ENCODE results near the gene C9orf40.

GRCh38 chr9:74961496-74961895, 8.8 kb upstream of the C9orf40 start:
- TF ChIP-seq CTCF (optimal IDR thresholded peaks at IDR 0.05 in 1 of 3, IDR thresholded peaks at IDR 0.05 in 1 of 3, conservative IDR thresholded peaks at IDR 0.05 in 1 of 3; ENCODE audit: extremely low read depth in 1 of 3, insufficient read depth in 2 of 3, low read length in 3 of 3) (no peak), EZH2 (IDR thresholded peaks at IDR 0.05; ENCODE audit: low read length) (no peak)

All from keratinocyte (primary cell).